GM23338 (cell line): ENCODE results near the gene ZNF526. TPM values are rescaled to one million over a fixed set of nuclear protein-coding genes. Genes with fewer than 3 reads are reported as not detected.

Experiments
- ATAC-seq: fragments of 200-7000 bp; cut with Tn5 transposase; 3 replicates; pipeline ENCODE4 v1.9.1; 2020
- DNase-seq: peaks from one replicate; pipeline ENCODE4 v3.0.0-alpha.2; 2015; ENCODE audit warnings: low spot score
- H2AFZ ChIP-seq: fragments of 200-600 bp; sonication (generic); 2 replicates; pipeline ENCODE4 v1.8.0; 2016; ENCODE audit warnings: antibody characterized with exemption, mild to moderate bottlenecking, moderate library complexity
- H3F3A ChIP-seq: fragments of 200-600 bp; sonication (generic); replicated peaks from 2 replicates; pipeline ENCODE4 v1.8.0; 2017; ENCODE audit warnings: antibody characterized with exemption, mixed run types, low read depth
- H3K27ac ChIP-seq: fragments of 200-600 bp; sonication (generic); 2 replicates; pipeline ENCODE4 v1.6.1; 2016; ENCODE audit warnings: low read depth
- H3K27me3 ChIP-seq: fragments of 200-600 bp; sonication (generic); 2 replicates; pipeline ENCODE4 v1.8.0; 2016; ENCODE audit warnings: mild to moderate bottlenecking, mixed run types, moderate library complexity; ENCODE audit not compliant: insufficient read depth
- H3K36me3 ChIP-seq: fragments of 200-600 bp; sonication (generic); 2 replicates; pipeline ENCODE4 v1.8.0; 2016; ENCODE audit warnings: mild to moderate bottlenecking; ENCODE audit not compliant: insufficient read depth
- H3K4me1 ChIP-seq: fragments of 200-600 bp; sonication (generic); 2 replicates; pipeline ENCODE4 v1.8.0; 2016; ENCODE audit warnings: mild to moderate bottlenecking, moderate library complexity; ENCODE audit not compliant: insufficient read depth
- H3K4me2 ChIP-seq: fragments of 200-600 bp; sonication (generic); 2 replicates; pipeline ENCODE4 v1.7.1; 2017; ENCODE audit warnings: mixed run types
- H3K4me3 ChIP-seq: fragments of 200-600 bp; sonication (generic); 2 replicates; pipeline ENCODE4 v1.6.1; 2016; ENCODE audit warnings: mixed run types
- H3K79me2 ChIP-seq: fragments of 200-600 bp; sonication (generic); replicated peaks from 2 replicates; pipeline ENCODE4 v1.8.0; 2017; ENCODE audit warnings: mild to moderate bottlenecking; ENCODE audit not compliant: insufficient read depth
- H3K9me2 ChIP-seq: fragments of 200-600 bp; sonication (generic); 2 replicates; pipeline ENCODE4 v1.8.0; 2017; ENCODE audit not compliant: insufficient read depth
- H4K20me1 ChIP-seq: fragments of 200-600 bp; sonication (generic); replicated peaks from 2 replicates; pipeline ENCODE4 v1.8.0; 2017; ENCODE audit warnings: mild to moderate bottlenecking; ENCODE audit not compliant: insufficient read depth
- H3K27ac Mint-ChIP-seq: 2 replicates; pipeline ENCODE4 v1.8.0; 2020; ENCODE audit warnings: inconsistent platforms, mild to moderate bottlenecking, moderate library complexity, mixed read lengths
- H3K27me3 Mint-ChIP-seq: 3 replicates; pipeline ENCODE4 v1.8.0; 2022; ENCODE audit warnings: low read depth, mild to moderate bottlenecking, moderate library complexity, mixed read lengths, inconsistent platforms; ENCODE audit not compliant: insufficient read depth, poor library complexity
- H3K36me3 Mint-ChIP-seq: 3 replicates; pipeline ENCODE4 v1.8.0; 2021; ENCODE audit warnings: low read depth, mild to moderate bottlenecking, inconsistent platforms, moderate library complexity, mixed read lengths
- H3K4me1 Mint-ChIP-seq: 3 replicates; pipeline ENCODE4 v1.8.0; 2020; ENCODE audit warnings: mild to moderate bottlenecking, inconsistent platforms, mixed read lengths
- H3K4me3 Mint-ChIP-seq: 3 replicates; pipeline ENCODE4 v1.8.0; 2021; ENCODE audit warnings: moderate library complexity, mild to moderate bottlenecking, inconsistent platforms, mixed read lengths
- H3K9me3 Mint-ChIP-seq: 3 replicates; pipeline ENCODE4 v1.8.0; 2020; ENCODE audit warnings: moderate library complexity, mild to moderate bottlenecking, inconsistent platforms, mixed read lengths
- CREB1 ChIP-seq: fragments of 250-450 bp; sonication (Bioruptor Pico); IDR thresholded peaks from 2 replicates; pipeline ENCODE4 v1.5.0; 2020; ENCODE audit warnings: low read depth, mild to moderate bottlenecking, moderate library complexity
- ETS1 ChIP-seq: IDR thresholded peaks from 2 replicates; pipeline ENCODE4 v1.6.1; 2016; ENCODE audit warnings: antibody characterized with exemption
- EZH2 ChIP-seq: fragments of 200-600 bp; sonication (generic); IDR thresholded peaks from one replicate; pipeline ENCODE4 v1.8.0; 2017; ENCODE audit warnings: antibody characterized with exemption, mild to moderate bottlenecking, low read depth; ENCODE audit not compliant: unreplicated experiment
- EZH2phosphoT487 ChIP-seq: fragments of 200-600 bp; sonication (generic); IDR thresholded peaks from one replicate; pipeline ENCODE4 v1.8.1; 2018; ENCODE audit warnings: antibody characterized with exemption; ENCODE audit not compliant: unreplicated experiment
- JUNB ChIP-seq: IDR thresholded peaks from one replicate; pipeline ENCODE4 v1.6.1; 2016; ENCODE audit warnings: antibody characterized with exemption; ENCODE audit not compliant: unreplicated experiment
- NANOG ChIP-seq: IDR thresholded peaks from 2 replicates; pipeline ENCODE4 v1.6.1; 2016; ENCODE audit warnings: antibody characterized with exemption, borderline replicate concordance
- POLR2AphosphoS5 ChIP-seq: IDR thresholded peaks from 2 replicates; pipeline ENCODE4 v1.6.1; 2016; ENCODE audit warnings: antibody characterized with exemption, low read depth
- REST ChIP-seq: IDR thresholded peaks from one replicate; pipeline ENCODE4 v1.6.1; 2018; ENCODE audit warnings: antibody characterized with exemption; ENCODE audit not compliant: unreplicated experiment
- STAT1 ChIP-seq: IDR thresholded peaks from one replicate; pipeline ENCODE4 v1.6.1; 2016; ENCODE audit warnings: antibody characterized with exemption; ENCODE audit not compliant: unreplicated experiment
- ZNF114 ChIP-seq: fragments of 250-450 bp; sonication (Bioruptor Pico); IDR thresholded peaks from 2 replicates; pipeline ENCODE4 v1.5.0; 2020; ENCODE audit warnings: mild to moderate bottlenecking, moderate library complexity
- ZNF331 ChIP-seq: fragments of 250-450 bp; sonication (Bioruptor Pico); IDR thresholded peaks from 2 replicates; pipeline ENCODE4 v1.5.0; 2020; ENCODE audit warnings: low read depth, mild to moderate bottlenecking, moderate library complexity
- polyA plus RNA-seq: library from polyadenylated mRNA; unstranded; fragments of >200 nt; fragmentation: Nextera tagmentation; extraction: Ambion mirVana; gene quantifications from 2 replicates; pipeline ENCODE4 v1.2.1, GENCODE V29; 2016
- total RNA-seq: library from RNA; depleted of rRNA; stranded (reverse); fragments of >200 nt; shearing (Covaris generic); gene quantifications from 2 replicates; pipeline ENCODE4 v1.2.3, GENCODE V29; 2014
- TF ChIP-seq, protein P1 (sequence below), 2 experiments: fragments of 200-600 bp in 1 of 2; sonication (generic) in 1 of 2; conservative IDR thresholded peaks; 2 replicates each; pipeline versions ENCODE4 v1.5.1 to v1.6.1; 2016 to 2017; ENCODE audit warnings: antibody characterized with exemption in 2 of 2, low read depth in 2 of 2, mild to moderate bottlenecking in 2 of 2, moderate library complexity in 1 of 2
- TF ChIP-seq, protein P2 (sequence below): fragments of 250-450 bp; sonication (Bioruptor Pico); IDR thresholded peaks from 2 replicates; pipeline ENCODE4 v1.5.0; 2020; ENCODE audit warnings: mild to moderate bottlenecking, moderate library complexity

ZNF526 gene
- total and polyA plus RNA-seq, 2 experiments from 2014 or later: 4.7 to 13.3 TPM

GRCh38 chr19:42273407-42274064 lies 53.4 kb downstream of the ZNF526 start:
- Histone ChIP-seq H2AFZ (no peak overlapping the region), H3K36me3 (no peaks in the 10 kb centered on the region), H3K79me2 (peaks cover 6% of the 10 kb centered on the region; the same call in 1 of the 2 replicates), H3K4me3 (no peak overlapping the region), H3K9me2 (no peaks in the 10 kb centered on the region), H3K4me2 (no peak overlapping the region), H4K20me1 (0 out of 2 replicates have a peak, but pooled peaks cover 3% of the 10 kb centered on the region), H3F3A (no peaks in the 10 kb centered on the region), H3K27ac (no peak overlapping the region), H3K27me3 (no peaks in the 10 kb centered on the region), H3K4me1 (peaks cover 5% of the 10 kb centered on the region; the same call in 1 of the 2 replicates)
- TF ChIP-seq, protein P1, sequence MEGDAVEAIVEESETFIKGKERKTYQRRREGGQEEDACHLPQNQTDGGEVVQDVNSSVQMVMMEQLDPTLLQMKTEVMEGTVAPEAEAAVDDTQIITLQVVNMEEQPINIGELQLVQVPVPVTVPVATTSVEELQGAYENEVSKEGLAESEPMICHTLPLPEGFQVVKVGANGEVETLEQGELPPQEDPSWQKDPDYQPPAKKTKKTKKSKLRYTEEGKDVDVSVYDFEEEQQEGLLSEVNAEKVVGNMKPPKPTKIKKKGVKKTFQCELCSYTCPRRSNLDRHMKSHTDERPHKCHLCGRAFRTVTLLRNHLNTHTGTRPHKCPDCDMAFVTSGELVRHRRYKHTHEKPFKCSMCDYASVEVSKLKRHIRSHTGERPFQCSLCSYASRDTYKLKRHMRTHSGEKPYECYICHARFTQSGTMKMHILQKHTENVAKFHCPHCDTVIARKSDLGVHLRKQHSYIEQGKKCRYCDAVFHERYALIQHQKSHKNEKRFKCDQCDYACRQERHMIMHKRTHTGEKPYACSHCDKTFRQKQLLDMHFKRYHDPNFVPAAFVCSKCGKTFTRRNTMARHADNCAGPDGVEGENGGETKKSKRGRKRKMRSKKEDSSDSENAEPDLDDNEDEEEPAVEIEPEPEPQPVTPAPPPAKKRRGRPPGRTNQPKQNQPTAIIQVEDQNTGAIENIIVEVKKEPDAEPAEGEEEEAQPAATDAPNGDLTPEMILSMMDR (conservative IDR thresholded peaks at IDR 0.05; ENCODE audit: low read depth in 2 of 2): no peak
- TF ChIP-seq EZH2phosphoT487 (no peak), NANOG (no peak), REST (no peak), ZNF114 (CRISPR knock-in tag) (no peak), CREB1 (CRISPR knock-in tag) (no peak), STAT1 (no peak), POLR2AphosphoS5 (no peak), ZNF331 (CRISPR knock-in tag) (no peak), EZH2 (no peak), JUNB (no peak), ETS1 (no peak)
- TF ChIP-seq, protein P2, sequence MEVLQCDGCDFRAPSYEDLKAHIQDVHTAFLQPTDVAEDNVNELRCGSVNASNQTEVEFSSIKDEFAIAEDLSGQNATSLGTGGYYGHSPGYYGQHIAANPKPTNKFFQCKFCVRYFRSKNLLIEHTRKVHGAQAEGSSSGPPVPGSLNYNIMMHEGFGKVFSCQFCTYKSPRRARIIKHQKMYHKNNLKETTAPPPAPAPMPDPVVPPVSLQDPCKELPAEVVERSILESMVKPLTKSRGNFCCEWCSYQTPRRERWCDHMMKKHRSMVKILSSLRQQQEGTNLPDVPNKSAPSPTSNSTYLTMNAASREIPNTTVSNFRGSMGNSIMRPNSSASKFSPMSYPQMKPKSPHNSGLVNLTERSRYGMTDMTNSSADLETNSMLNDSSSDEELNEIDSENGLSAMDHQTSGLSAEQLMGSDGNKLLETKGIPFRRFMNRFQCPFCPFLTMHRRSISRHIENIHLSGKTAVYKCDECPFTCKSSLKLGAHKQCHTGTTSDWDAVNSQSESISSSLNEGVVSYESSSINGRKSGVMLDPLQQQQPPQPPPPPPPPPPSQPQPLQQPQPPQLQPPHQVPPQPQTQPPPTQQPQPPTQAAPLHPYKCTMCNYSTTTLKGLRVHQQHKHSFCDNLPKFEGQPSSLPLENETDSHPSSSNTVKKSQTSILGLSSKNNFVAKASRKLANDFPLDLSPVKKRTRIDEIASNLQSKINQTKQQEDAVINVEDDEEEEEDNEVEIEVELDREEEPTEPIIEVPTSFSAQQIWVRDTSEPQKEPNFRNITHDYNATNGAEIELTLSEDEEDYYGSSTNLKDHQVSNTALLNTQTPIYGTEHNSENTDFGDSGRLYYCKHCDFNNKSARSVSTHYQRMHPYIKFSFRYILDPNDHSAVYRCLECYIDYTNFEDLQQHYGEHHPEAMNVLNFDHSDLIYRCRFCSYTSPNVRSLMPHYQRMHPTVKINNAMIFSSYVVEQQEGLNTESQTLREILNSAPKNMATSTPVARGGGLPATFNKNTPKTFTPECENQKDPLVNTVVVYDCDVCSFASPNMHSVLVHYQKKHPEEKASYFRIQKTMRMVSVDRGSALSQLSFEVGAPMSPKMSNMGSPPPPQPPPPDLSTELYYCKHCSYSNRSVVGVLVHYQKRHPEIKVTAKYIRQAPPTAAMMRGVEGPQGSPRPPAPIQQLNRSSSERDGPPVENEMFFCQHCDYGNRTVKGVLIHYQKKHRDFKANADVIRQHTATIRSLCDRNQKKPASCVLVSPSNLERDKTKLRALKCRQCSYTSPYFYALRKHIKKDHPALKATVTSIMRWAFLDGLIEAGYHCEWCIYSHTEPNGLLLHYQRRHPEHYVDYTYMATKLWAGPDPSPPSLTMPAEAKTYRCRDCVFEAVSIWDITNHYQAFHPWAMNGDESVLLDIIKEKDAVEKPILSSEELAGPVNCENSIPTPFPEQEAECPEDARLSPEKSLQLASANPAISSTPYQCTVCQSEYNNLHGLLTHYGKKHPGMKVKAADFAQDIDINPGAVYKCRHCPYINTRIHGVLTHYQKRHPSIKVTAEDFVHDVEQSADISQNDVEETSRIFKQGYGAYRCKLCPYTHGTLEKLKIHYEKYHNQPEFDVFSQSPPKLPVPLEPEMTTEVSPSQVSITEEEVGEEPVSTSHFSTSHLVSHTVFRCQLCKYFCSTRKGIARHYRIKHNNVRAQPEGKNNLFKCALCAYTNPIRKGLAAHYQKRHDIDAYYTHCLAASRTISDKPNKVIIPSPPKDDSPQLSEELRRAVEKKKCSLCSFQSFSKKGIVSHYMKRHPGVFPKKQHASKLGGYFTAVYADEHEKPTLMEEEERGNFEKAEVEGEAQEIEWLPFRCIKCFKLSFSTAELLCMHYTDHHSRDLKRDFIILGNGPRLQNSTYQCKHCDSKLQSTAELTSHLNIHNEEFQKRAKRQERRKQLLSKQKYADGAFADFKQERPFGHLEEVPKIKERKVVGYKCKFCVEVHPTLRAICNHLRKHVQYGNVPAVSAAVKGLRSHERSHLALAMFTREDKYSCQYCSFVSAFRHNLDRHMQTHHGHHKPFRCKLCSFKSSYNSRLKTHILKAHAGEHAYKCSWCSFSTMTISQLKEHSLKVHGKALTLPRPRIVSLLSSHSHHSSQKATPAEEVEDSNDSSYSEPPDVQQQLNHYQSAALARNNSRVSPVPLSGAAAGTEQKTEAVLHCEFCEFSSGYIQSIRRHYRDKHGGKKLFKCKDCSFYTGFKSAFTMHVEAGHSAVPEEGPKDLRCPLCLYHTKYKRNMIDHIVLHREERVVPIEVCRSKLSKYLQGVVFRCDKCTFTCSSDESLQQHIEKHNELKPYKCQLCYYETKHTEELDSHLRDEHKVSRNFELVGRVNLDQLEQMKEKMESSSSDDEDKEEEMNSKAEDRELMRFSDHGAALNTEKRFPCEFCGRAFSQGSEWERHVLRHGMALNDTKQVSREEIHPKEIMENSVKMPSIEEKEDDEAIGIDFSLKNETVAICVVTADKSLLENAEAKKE (CRISPR knock-in tag): no peak
- DNase-seq (no peak), ATAC-seq (no peak)
- Mint-ChIP-seq H3K27me3 (peaks cover 4% of the 10 kb centered on the region), H3K36me3 (peaks cover 13% of the 10 kb centered on the region; the same call in 2 of the 3 replicates), H3K4me1 (peaks cover 24% of the 10 kb centered on the region), H3K4me3 (no peak overlapping the region), H3K27ac (no peak overlapping the region), H3K9me3 (no peaks in the 10 kb centered on the region; the same call in 2 of the 3 replicates)
